GM18870 (cell line): ENCODE data around the gene GABRB3.

ENCODE experiments used
- ATAC-seq: cut with Tn5 transposase; IDR thresholded peaks from one replicate; pipeline ENCODE4 v1.9.1; 2021; ENCODE audit warnings: moderate library complexity; ENCODE audit not compliant: unreplicated experiment

The GABRB3 gene

GRCh38 chr15:26772154-26773066 is at the start of gene GABRB3:
Gene GABRB3, minus strand, starts transcription at chr15:26773066.
- no peak for ATAC-seq

GRCh38 chr15:26807517-26808427 is 34.9 kb upstream of the GABRB3 start:
- no peak for ATAC-seq

GRCh38 chr15:26806574-26806973 is 33.7 kb upstream of the GABRB3 start:
- no peak for ATAC-seq

GRCh38 chr15:26806151-26806550 is 33.3 kb upstream of the GABRB3 start:
- ATAC-seq = no peak

- no peak for ATAC-seq
These were observed 32.6 kb upstream of the GABRB3 start for GRCh38 chr15:26805470-26805869.

GRCh38 chr15:26804063-26804804 is 31.4 kb upstream of the GABRB3 start:
- ATAC-seq = no peak

GRCh38 chr15:26790118-26790517 is 17.3 kb upstream of the GABRB3 start:
- no peak for ATAC-seq

- no peak for ATAC-seq
These were observed 8.9 kb upstream of the GABRB3 start for GRCh38 chr15:26781816-26782215.

GRCh38 chr15:26773917-26774316 is 1.1 kb upstream of the GABRB3 start:
- no peak for ATAC-seq

- ATAC-seq = no peak
These were observed 406 bp upstream of the GABRB3 start for GRCh38 chr15:26773067-26773877.

GRCh38 chr15:26771578-26772153 is 1.2 kb downstream of the GABRB3 start:
- no peak for ATAC-seq

- ATAC-seq = no peak
These were observed 1.7 kb downstream of the GABRB3 start for GRCh38 chr15:26771168-26771567.

GRCh38 chr15:26767169-26767670 is 5.6 kb downstream of the GABRB3 start:
- no peak for ATAC-seq

- no peak for ATAC-seq
These were observed 6.6 kb downstream of the GABRB3 start for GRCh38 chr15:26766262-26766661.

- ATAC-seq = no peak
These were observed 12.9 kb downstream of the GABRB3 start for GRCh38 chr15:26759986-26760385.

GRCh38 chr15:26758079-26758478 is 14.8 kb downstream of the GABRB3 start:
- no peak for ATAC-seq

- ATAC-seq = no peak
These were observed 15.7 kb downstream of the GABRB3 start for GRCh38 chr15:26757141-26757540.

GRCh38 chr15:26744894-26745293 is 28.0 kb downstream of the GABRB3 start:
- no peak for ATAC-seq

- ATAC-seq = no peak
These were observed 33.1 kb downstream of the GABRB3 start for GRCh38 chr15:26739791-26740190.

- no peak for ATAC-seq
These were observed 33.9 kb downstream of the GABRB3 start for GRCh38 chr15:26738996-26739395.
